HG03342 (cell line): Measurements from ENCODE around the gene ATP6V0A4.

Experiments used
- ATAC-seq: cut with Tn5 transposase; IDR thresholded peaks from one replicate; pipeline ENCODE4 v1.9.1; 2021; ENCODE audit warnings: mild to moderate bottlenecking, moderate library complexity; ENCODE audit not compliant: unreplicated experiment

Gene ATP6V0A4

DNA sequence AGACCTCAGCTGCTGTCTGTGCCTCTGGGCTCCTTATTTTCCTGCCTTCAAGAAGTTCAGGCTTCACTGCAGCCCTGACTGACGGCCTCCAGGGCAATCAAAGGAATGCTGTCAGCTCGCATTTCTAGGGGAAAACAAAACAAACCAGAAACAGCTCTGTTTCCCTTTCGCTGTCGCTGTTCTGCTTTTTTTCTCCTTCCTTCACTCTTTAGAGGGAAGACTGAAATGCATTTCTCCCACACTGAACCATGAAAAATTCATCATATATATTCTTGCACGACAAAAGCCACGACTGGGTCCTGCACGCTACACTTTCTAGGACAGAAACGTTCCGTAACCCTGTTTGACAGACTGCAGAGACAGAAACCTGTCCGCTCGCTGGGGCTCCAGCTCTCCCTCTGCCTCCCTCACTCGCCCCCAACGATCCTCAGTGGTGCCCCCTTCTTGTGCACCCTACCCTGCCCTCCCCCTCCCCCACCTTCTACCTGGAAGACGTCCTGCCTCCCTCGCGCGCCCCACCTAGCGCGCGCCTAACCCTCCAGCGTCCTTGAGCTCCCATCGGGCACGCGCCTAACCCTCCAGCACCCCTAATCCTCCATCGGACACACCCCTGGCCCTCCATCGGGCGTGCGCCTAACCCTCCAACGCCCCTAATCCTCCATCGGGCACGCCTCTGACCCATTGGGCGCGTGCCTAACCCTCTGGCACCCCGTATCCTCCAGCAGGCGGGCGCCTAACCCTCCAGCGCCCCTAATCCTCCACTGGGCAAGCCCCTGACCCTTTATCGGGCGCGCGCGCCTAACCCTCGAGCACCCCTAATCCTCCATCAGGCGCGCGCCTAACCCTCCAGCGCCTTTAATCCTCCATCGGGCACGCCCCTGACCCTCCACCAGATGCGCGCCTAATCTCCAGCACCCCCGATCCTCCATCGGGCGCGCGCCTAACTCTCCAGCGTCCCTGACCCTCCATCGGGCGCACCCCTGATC is 134.0 kb downstream of the ATP6V0A4 start:
- no peak for ATAC-seq

GRCh38 chr7:138662991-138663320 is 135.0 kb downstream of the ATP6V0A4 start:
- no peak for ATAC-seq

DNA sequence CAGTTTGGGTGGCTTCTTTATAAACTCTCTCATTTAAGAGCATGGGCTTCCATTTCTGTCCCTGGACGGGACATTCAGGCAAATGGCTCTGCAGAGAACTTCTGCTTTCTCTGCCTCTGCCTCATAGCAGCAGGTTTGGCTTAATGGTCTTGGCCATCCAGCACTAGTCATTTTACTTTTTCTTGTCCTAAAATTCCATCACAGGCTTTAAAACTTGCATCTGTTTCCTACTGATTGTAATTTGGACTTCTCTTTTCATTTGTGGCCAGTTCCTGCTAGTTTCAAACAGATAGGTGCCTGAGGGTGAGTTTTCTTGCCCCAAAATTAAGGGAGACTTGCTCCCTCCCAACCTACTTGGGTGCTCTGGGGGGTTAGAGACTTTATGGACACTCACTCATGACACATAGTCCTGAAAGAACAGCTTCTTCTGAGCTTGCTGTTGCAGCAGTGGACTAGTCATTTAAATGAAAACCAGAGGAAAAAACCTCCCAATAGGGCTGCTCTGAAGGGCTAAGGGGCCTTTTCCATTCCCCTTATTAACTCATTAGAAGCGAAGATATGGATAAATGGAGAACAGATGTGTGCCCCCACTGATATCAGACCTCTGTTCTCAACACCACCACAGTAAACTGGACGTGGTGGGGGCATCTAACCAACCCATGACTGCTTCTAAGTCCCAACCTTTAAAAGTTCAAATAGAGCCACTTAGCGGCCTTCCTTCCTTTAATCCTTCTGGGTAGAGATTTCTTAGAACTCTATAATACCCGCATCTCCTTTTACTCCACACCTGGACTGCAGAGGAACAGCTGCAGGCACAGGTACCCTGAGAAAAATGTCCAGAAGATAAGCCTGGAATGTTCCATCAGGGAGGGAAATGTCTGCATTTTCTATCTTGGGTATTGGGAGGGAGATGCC is 135.7 kb downstream of the ATP6V0A4 start:
- no peak for ATAC-seq

DNA sequence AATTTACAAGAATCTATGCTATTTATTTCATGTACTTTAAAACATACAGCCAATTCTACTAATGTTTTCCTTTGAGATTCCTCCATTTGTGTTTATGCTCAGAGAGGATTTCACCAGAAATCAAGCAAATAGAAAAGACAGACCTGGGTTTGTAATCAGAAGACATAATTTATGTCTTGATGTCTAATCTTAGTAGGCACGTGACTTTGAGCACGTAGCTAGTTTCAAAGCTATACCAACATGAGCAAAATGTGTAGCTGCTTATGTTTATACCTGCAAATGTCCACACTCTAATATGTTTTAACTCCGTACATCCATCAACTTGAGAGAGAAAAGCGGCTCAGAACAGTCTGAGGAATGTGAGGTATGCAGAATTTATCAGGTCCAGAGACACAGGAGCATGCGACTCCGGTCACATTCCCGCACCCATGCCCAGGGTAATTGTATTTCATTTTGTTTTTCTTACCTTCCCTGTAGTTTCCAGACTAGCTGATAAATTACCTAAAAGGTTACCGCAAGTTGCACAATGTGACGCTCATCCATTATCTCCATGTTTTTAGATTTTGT is 136.8 kb downstream of the ATP6V0A4 start:
- no peak for ATAC-seq

- no peak for ATAC-seq
These were observed 139.1 kb downstream of the ATP6V0A4 start for GRCh38 chr7:138658889-138659288.

DNA sequence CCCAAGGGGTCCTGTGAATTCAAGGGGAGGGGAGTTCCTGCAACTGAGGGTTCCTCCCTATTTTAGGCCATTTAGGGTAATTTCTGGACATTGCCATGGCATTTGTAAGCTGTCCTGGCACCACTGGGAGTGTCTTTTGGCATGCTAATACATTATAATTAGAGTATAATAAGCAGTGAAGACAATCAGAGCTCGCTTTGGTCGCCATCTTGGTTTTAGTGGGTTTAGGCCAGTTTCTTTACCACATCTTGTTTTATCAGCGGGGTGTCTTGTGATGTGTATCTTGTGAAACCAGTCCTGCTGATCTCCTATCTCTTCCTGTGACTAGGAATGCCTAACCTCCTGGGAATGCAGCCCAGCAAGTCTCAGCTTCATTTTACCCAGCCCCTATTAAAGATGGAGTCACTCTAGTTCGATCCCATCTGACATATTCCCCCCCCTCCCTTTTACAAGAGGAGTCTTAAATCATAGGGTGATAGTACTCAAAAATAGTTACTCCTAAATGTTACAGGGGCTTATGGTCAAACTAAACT is 140.1 kb downstream of the ATP6V0A4 start:
- ATAC-seq, result no peak

DNA sequence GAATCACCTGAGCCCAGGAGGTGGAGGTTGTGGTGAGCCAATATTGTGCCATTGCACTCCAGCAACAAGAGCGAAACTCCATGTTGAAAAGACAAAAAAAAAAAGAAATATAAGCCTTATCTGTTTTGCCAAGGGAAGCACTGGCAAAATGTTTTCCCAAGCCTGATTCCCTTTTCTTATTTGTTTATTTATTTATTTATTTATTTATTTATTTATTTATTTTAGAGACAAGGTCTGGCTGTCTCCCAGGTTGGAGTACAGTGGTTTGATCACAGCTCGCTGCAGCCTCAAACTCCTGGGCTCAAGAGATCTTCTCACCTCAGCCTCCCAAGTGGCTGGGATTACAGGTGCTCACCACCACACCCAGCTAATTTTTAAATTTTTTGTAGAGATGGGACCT is 141.0 kb downstream of the ATP6V0A4 start:
- no peak for ATAC-seq
